Trophoblast cell (in vitro differentiated cells and primary cell): ENCODE results near the gene SPATA17.

Source experiments
- DNase-seq, 2 donors: peaks; one replicate each; pipeline ENCODE4 v3.0.0-alpha.2; 2016
- H2AFZ ChIP-seq: 2 replicates; pipeline ENCODE4 v1.6.1; 2013; ENCODE audit warnings: low read length, moderate library complexity, mild to moderate bottlenecking; ENCODE audit not compliant: insufficient read depth, poor library complexity
- H2AK5ac ChIP-seq: 2 replicates; pipeline ENCODE4 v1.6.1; 2013; ENCODE audit warnings: mild to moderate bottlenecking, low read length
- H2BK120ac ChIP-seq: 2 replicates; pipeline ENCODE4 v1.6.1; 2013; ENCODE audit warnings: low read length, mild to moderate bottlenecking, moderate library complexity; ENCODE audit not compliant: insufficient read depth, poor library complexity
- H2BK12ac ChIP-seq: 2 replicates; pipeline ENCODE4 v1.6.1; 2013; ENCODE audit warnings: mild to moderate bottlenecking, low read length, moderate library complexity
- H2BK5ac ChIP-seq: 2 replicates; pipeline ENCODE4 v1.6.1; 2013; ENCODE audit warnings: low read length, low read depth, moderate library complexity, mild to moderate bottlenecking; ENCODE audit not compliant: poor library complexity
- H3K14ac ChIP-seq: 2 replicates; pipeline ENCODE4 v1.6.1; 2013; ENCODE audit warnings: mild to moderate bottlenecking, low read length
- H3K18ac ChIP-seq: 2 replicates; pipeline ENCODE4 v1.6.1; 2013; ENCODE audit warnings: mild to moderate bottlenecking, low read length
- H3K23ac ChIP-seq: 2 replicates; pipeline ENCODE4 v1.6.1; 2013; ENCODE audit warnings: low read length
- H3K27ac ChIP-seq: 2 replicates; pipeline ENCODE4 v1.5.1; 2013; ENCODE audit warnings: low read depth, mild to moderate bottlenecking, inconsistent platforms, low read length, moderate library complexity
- H3K27me3 ChIP-seq: 2 replicates; pipeline ENCODE4 v1.6.1; 2013; ENCODE audit warnings: inconsistent platforms, mild to moderate bottlenecking, low read length, moderate library complexity; ENCODE audit not compliant: insufficient read depth
- H3K36me3 ChIP-seq, 2 experiments: 1 replicate in 1 of 2; 2 replicates in 1 of 2; pipeline ENCODE4 v1.6.1; 2013; ENCODE audit warnings: low read length in 2 of 2, mild to moderate bottlenecking in 2 of 2, moderate library complexity in 1 of 2; ENCODE audit not compliant: insufficient read depth in 2 of 2, control insufficient read depth in 1 of 2
- H3K4ac ChIP-seq: 2 replicates; pipeline ENCODE4 v1.6.1; 2013; ENCODE audit warnings: low read depth, mild to moderate bottlenecking, low read length, moderate library complexity
- H3K4me1 ChIP-seq, 2 experiments: 1 replicate in 1 of 2; 2 replicates in 1 of 2; pipeline ENCODE4 v1.6.1; 2013; ENCODE audit warnings: low read length in 2 of 2, mild to moderate bottlenecking in 2 of 2, moderate library complexity in 1 of 2; ENCODE audit not compliant: insufficient read depth in 2 of 2, control insufficient read depth in 1 of 2
- H3K4me2 ChIP-seq: 2 replicates; pipeline ENCODE4 v1.6.1; 2013; ENCODE audit warnings: inconsistent platforms, mild to moderate bottlenecking, low read length, moderate library complexity
- H3K4me3 ChIP-seq: 2 replicates; pipeline ENCODE4 v1.5.1; 2013; ENCODE audit warnings: mild to moderate bottlenecking, low read depth, low read length, inconsistent platforms
- H3K79me1 ChIP-seq: one replicate; pipeline ENCODE4 v1.6.1; 2013; ENCODE audit warnings: low read length
- H3K79me2 ChIP-seq: 2 replicates; pipeline ENCODE4 v1.6.1; 2013; ENCODE audit warnings: low read length, mild to moderate bottlenecking; ENCODE audit not compliant: control insufficient read depth, insufficient read depth, poor library complexity
- H3K9ac ChIP-seq: 2 replicates; pipeline ENCODE4 v1.6.1; 2013; ENCODE audit warnings: mild to moderate bottlenecking, low read length
- H3K9me3 ChIP-seq: 2 replicates; pipeline ENCODE4 v1.6.1; 2013; ENCODE audit warnings: low read depth, mild to moderate bottlenecking, control low read depth, inconsistent platforms, low read length; ENCODE audit not compliant: insufficient read depth
- H4K12ac ChIP-seq: 2 replicates; pipeline ENCODE4 v1.6.1; 2013; ENCODE audit warnings: low read depth, mild to moderate bottlenecking, low read length, moderate library complexity
- H4K8ac ChIP-seq: 2 replicates; pipeline ENCODE4 v1.6.1; 2013; ENCODE audit warnings: low read depth, mild to moderate bottlenecking, low read length, moderate library complexity
- H4K91ac ChIP-seq: one replicate; pipeline ENCODE4 v1.6.1; 2013; ENCODE audit warnings: low read depth, mild to moderate bottlenecking, low read length, moderate library complexity
- WGBS: extraction: QIAGEN DNeasy Blood & Tissue Kit; methylation state at CpG from one replicate; pipeline ENCODE4 v1.1.7; 2013; ENCODE audit warnings: missing lambda C conversion rate; ENCODE audit not compliant: insufficient read length, insufficient coverage; ENCODE audit errors: extremely low coverage; 5-methylcytosine and 5-hydroxymethylcytosine counted together

The SPATA17 gene

DNA sequence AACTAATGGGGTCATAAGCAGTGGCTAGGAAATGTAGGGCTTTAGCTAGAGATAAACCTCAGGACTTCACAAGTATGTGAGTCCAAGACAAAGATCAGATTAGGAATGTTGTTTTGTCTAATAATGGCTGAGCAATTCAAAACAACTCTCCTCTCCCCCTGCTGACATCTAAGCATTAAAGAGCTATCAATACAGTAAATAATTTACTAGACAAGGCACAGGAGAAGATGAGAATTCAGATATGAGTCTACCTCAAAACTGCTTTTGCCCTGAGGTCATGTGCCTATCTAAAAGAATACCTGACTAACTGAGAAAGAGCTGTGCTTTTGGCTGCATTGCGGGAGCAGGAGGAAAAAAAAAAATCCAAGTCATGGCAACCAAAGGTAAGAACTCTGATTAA is 86.8 kb downstream of the SPATA17 start:
- no peak overlapping the region for H3K4me3 ChIP-seq
- H3K79me2 ChIP-seq = no peaks in the 10 kb centered on the region
- no peak overlapping the region for H4K8ac ChIP-seq
- H2AK5ac ChIP-seq = no peak overlapping the region
- no peaks in the 10 kb centered on the region for H3K36me3 ChIP-seq
- peak overlapping the region; percentile 27 for H3K4me2 ChIP-seq
- H4K12ac ChIP-seq = no peak overlapping the region
- H2BK12ac ChIP-seq = no peak overlapping the region
- H3K14ac ChIP-seq = no peak overlapping the region
- H3K4ac ChIP-seq = no peak overlapping the region
- H2BK120ac ChIP-seq = no peak overlapping the region
- no peaks in the 10 kb centered on the region for H3K27me3 ChIP-seq
- peak; percentile 80 to 97 for DNase-seq
- H2BK5ac ChIP-seq = no peak overlapping the region
- H3K23ac ChIP-seq = no peak overlapping the region
- no peaks in the 10 kb centered on the region for H3K9me3 ChIP-seq
- no peaks in the 10 kb centered on the region for H3K79me1 ChIP-seq
- WGBS = no CpG with 5 or more reads among the region's 1 CpG
- H3K9ac ChIP-seq = no peak overlapping the region
- H3K27ac ChIP-seq = no peak overlapping the region
- no peak overlapping the region for H4K91ac ChIP-seq
- H3K18ac ChIP-seq = no peak overlapping the region
- no peak overlapping the region for H2AFZ ChIP-seq
- peaks cover 2 to 13% of the 10 kb centered on the region in 2 experiments for H3K4me1 ChIP-seq

- Histone ChIP-seq H3K4ac (no peak overlapping the region), H3K27me3 (no peaks in the 10 kb centered on the region), H3K79me2 (no peaks in the 10 kb centered on the region), H3K9me3 (no peaks in the 10 kb centered on the region), H2BK5ac (no peak overlapping the region), H3K27ac (no peak overlapping the region), H4K8ac (no peak overlapping the region), H3K9ac (no peak overlapping the region), H3K14ac (no peak overlapping the region), H2BK120ac (no peak overlapping the region), H3K4me2 (no peak overlapping the region), H3K79me1 (no peaks in the 10 kb centered on the region), H3K23ac (no peak overlapping the region), H4K91ac (no peak overlapping the region), H4K12ac (no peak overlapping the region), H2AFZ (no peak overlapping the region), H3K18ac (no peak overlapping the region), H3K4me1 (peaks cover 2 to 13% of the 10 kb centered on the region in 2 experiments), H2BK12ac (no peak overlapping the region), H2AK5ac (no peak overlapping the region), H3K4me3 (no peak overlapping the region), H3K36me3 (no peaks in the 10 kb centered on the region)
- WGBS = no CpG with 5 or more reads among the region's 2 CpGs
- peak in 1 of 2 donors; percentile 53 for DNase-seq
These were observed 87.7 kb downstream of the SPATA17 start for GRCh38 chr1:217718873-217719272.

- no peak overlapping the region for H3K4me3 ChIP-seq
- peak in 1 of 2 donors; percentile 56 for DNase-seq
- H3K4ac ChIP-seq = no peak overlapping the region
- H3K23ac ChIP-seq = no peak overlapping the region
- H3K27ac ChIP-seq = no peak overlapping the region
- no peak overlapping the region for H4K91ac ChIP-seq
- no peak overlapping the region for H3K14ac ChIP-seq
- H3K36me3 ChIP-seq = no peaks in the 10 kb centered on the region
- no peak overlapping the region for H4K8ac ChIP-seq
- no peaks in the 10 kb centered on the region for H3K79me2 ChIP-seq
- H3K4me2 ChIP-seq = no peak overlapping the region
- no peak overlapping the region for H2AK5ac ChIP-seq
- no peak overlapping the region for H2BK5ac ChIP-seq
- WGBS = no CpG with 5 or more reads among the region's 1 CpG
- H3K79me1 ChIP-seq = no peaks in the 10 kb centered on the region
- H3K9ac ChIP-seq = no peak overlapping the region
- H3K9me3 ChIP-seq = no peaks in the 10 kb centered on the region
- no peak overlapping the region for H2BK12ac ChIP-seq
- no peak overlapping the region for H4K12ac ChIP-seq
- H3K18ac ChIP-seq = no peak overlapping the region
- H3K27me3 ChIP-seq = no peaks in the 10 kb centered on the region
- H3K4me1 ChIP-seq = peaks cover 2 to 13% of the 10 kb centered on the region in 2 experiments
- H2BK120ac ChIP-seq = no peak overlapping the region
- no peak overlapping the region for H2AFZ ChIP-seq
These were observed 90.5 kb downstream of the SPATA17 start for GRCh38 chr1:217721692-217722091.

- Histone ChIP-seq H3K9ac (no peak overlapping the region), H3K79me2 (no peaks in the 10 kb centered on the region), H3K4me3 (no peak overlapping the region), H2AK5ac (no peak overlapping the region), H3K4me1 (no peaks in the 10 kb centered on the region), H3K27ac (no peak overlapping the region), H3K9me3 (no peaks in the 10 kb centered on the region), H3K79me1 (no peaks in the 10 kb centered on the region), H3K36me3 (no peaks in the 10 kb centered on the region), H4K12ac (no peak overlapping the region), H2BK5ac (no peak overlapping the region), H2BK120ac (no peak overlapping the region), H2AFZ (no peak overlapping the region), H3K14ac (no peak overlapping the region), H2BK12ac (no peak overlapping the region), H3K4me2 (no peak overlapping the region), H3K4ac (no peak overlapping the region), H4K8ac (no peak overlapping the region), H3K27me3 (no peaks in the 10 kb centered on the region), H4K91ac (no peak overlapping the region), H3K23ac (no peak overlapping the region), H3K18ac (no peak overlapping the region)
- DNase-seq = no peak
- no CpG with 5 or more reads among the region's 3 CpGs for WGBS
These were observed 103.8 kb downstream of the SPATA17 start for GRCh38 chr1:217734973-217735372.
